ENCODE results near the gene FDXACB1.

DNA sequence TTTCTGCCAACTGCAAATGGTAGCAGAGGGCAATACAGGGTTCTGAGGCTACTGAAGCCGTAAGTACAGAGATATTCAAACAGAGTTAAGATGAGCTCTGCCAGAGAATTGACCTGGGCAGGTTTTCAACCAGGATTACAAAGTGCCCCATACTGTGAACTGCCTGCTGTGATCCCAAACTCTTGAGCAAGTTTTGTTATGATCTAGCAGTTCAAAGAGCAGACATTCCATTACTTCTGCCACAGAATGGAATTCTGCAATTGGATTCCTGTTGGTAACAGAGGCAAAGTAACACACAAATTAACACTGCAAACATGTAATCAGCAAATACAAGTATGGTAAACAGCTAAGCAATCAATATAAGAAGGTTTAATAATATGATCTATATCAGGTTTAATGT lies 38.8 kb downstream of the FDXACB1 start:
- TF ChIP-seq, protein P1, sequence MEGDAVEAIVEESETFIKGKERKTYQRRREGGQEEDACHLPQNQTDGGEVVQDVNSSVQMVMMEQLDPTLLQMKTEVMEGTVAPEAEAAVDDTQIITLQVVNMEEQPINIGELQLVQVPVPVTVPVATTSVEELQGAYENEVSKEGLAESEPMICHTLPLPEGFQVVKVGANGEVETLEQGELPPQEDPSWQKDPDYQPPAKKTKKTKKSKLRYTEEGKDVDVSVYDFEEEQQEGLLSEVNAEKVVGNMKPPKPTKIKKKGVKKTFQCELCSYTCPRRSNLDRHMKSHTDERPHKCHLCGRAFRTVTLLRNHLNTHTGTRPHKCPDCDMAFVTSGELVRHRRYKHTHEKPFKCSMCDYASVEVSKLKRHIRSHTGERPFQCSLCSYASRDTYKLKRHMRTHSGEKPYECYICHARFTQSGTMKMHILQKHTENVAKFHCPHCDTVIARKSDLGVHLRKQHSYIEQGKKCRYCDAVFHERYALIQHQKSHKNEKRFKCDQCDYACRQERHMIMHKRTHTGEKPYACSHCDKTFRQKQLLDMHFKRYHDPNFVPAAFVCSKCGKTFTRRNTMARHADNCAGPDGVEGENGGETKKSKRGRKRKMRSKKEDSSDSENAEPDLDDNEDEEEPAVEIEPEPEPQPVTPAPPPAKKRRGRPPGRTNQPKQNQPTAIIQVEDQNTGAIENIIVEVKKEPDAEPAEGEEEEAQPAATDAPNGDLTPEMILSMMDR (IDR thresholded peaks at IDR 0.05): no peak
- TF ChIP-seq POLR2A (IDR thresholded peaks at IDR 0.05): no peak

Data from uterus (tissue), 2 donors.